HFFc6 (cell line): ENCODE results near the gene FLOT2. TPM values are rescaled to one million over a fixed set of nuclear protein-coding genes. Genes with fewer than 3 reads are reported as not detected.

Experiments used
- DNase-seq: peaks from one replicate; pipeline ENCODE4 v3.0.0-alpha.2; 2018
- H3K27ac Mint-ChIP-seq: 2 replicates; pipeline ENCODE4 v1.8.0; 2020; ENCODE audit warnings: mild to moderate bottlenecking, mixed read lengths
- H3K27me3 Mint-ChIP-seq: 2 replicates; pipeline ENCODE4 v1.8.0; 2021; ENCODE audit warnings: mild to moderate bottlenecking, moderate library complexity, mixed read lengths; ENCODE audit not compliant: insufficient read depth
- H3K36me3 Mint-ChIP-seq: 2 replicates; pipeline ENCODE4 v1.8.0; 2021; ENCODE audit warnings: low read depth, mixed read lengths
- H3K4me1 Mint-ChIP-seq: 2 replicates; pipeline ENCODE4 v1.8.0; 2020; ENCODE audit warnings: low read depth, mixed read lengths
- H3K4me3 Mint-ChIP-seq: 2 replicates; pipeline ENCODE4 v1.8.0; 2020; ENCODE audit warnings: mild to moderate bottlenecking, moderate library complexity, mixed read lengths
- H3K9me3 Mint-ChIP-seq: 2 replicates; pipeline ENCODE4 v1.8.0; 2020; ENCODE audit warnings: mild to moderate bottlenecking, mixed read lengths
- total RNA-seq, 6 experiments: library from RNA; stranded (reverse); fragmentation: NEBNext Ultra II Directional; extraction: Animal tissue kit (Norgen Biotek cat#: 25700); gene quantifications; 2 replicates in 1 of 6; 3 replicates in 5 of 6; pipeline ENCODE4 v1.2.3, GENCODE V29; 2021
- TF ChIP-seq, protein P1 (sequence below): fragments of 200-600 bp; sonication (generic); IDR thresholded peaks from 2 replicates; pipeline ENCODE4 v1.5.0; 2021; ENCODE audit warnings: antibody characterized with exemption, mild to moderate bottlenecking

Gene FLOT2
- total RNA-seq, 6 experiments from 2014 or later: 46.7 to 85.7 (median 77.9) TPM

DNA sequence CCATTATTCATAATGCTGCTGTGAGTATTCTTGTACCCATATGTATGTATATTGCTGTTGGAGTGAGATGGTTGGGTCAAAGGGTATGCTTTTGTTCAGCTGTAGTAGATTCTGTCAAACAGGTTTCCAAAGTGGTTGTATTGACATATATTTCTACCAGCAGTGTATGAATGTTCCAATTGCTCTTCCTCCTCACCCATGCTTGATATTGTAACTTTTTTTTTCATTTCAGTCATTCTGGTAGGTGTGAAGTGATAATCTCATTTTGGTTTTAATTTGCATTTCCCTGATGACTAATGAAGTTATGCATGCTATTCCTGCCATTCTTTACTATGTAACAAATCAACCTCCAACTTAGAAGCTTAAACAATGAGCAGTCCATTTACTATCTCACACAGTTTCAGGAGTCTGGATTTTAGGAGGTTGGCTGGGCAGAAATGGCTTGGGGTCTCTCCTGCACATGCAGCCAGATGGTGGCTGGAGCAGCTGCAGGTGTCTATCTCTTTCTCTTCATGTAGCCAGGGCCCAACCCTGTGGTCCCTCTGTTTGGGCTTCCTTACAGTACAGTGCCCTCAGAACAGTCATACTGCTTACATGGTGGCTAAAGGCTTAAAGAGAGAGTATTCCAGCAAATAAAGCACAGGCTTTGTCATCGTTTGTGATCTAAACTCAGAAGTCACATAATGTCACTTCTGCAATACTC is 21.5 kb downstream of the FLOT2 start:
- Mint-ChIP-seq H3K9me3 (no peaks in the 10 kb centered on the region), H3K4me1 (peaks cover 19% of the 10 kb centered on the region), H3K36me3 (peaks cover 5% of the 10 kb centered on the region; the same call in 1 of the 2 replicates), H3K4me3 (no peak overlapping the region), H3K27ac (no peak overlapping the region), H3K27me3 (peaks cover 4% of the 10 kb centered on the region)
- no peak for DNase-seq
- TF ChIP-seq, protein P1, sequence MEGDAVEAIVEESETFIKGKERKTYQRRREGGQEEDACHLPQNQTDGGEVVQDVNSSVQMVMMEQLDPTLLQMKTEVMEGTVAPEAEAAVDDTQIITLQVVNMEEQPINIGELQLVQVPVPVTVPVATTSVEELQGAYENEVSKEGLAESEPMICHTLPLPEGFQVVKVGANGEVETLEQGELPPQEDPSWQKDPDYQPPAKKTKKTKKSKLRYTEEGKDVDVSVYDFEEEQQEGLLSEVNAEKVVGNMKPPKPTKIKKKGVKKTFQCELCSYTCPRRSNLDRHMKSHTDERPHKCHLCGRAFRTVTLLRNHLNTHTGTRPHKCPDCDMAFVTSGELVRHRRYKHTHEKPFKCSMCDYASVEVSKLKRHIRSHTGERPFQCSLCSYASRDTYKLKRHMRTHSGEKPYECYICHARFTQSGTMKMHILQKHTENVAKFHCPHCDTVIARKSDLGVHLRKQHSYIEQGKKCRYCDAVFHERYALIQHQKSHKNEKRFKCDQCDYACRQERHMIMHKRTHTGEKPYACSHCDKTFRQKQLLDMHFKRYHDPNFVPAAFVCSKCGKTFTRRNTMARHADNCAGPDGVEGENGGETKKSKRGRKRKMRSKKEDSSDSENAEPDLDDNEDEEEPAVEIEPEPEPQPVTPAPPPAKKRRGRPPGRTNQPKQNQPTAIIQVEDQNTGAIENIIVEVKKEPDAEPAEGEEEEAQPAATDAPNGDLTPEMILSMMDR: no peak

DNA sequence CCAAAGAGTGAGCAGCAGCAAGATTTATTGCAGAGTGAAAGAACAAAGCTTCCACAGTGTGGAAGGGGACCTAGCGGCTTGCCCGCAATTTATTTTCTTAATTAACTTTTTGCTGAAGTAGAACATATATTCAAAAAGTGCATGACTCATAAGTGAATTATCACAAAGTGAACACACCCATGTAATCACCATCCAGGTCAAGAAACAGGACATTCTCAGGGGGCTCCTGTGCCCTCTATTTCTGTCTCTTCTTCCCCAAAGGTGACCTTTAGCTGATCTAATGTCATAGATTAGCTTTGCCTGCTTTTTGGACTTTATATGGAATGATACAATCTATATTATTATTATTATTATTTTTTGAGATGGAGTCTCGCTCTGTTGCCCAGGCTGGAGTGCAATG is 22.8 kb downstream of the FLOT2 start:
- no peaks in the 10 kb centered on the region for H3K36me3 Mint-ChIP-seq
- H3K4me1 Mint-ChIP-seq: peaks cover 19% of the 10 kb centered on the region

DNA sequence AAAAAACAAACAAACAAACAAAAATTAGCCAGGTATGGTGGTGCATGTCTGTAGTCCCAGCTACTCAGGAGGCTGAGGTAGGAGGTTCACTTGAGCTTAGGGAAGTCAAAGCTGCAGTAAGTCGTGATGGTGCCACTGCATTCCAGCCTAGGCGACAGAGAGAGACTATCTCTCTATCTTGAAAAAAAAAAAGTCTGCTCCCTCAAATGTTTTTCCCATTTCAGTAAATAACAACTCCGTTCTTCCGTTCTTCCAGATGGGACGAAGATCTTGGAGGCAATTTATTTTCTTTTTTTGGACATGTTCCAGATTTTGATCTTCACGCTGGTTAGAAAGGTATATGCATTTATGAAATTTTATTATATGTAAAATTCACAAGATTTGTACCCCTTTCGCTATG is 23.7 kb downstream of the FLOT2 start:
- Mint-ChIP-seq H3K27ac (no peak overlapping the region), H3K9me3 (no peaks in the 10 kb centered on the region), H3K4me1 (peaks cover 15% of the 10 kb centered on the region), H3K4me3 (no peak overlapping the region), H3K36me3 (no peaks in the 10 kb centered on the region), H3K27me3 (peaks cover 4% of the 10 kb centered on the region)
- TF ChIP-seq, protein P1: no peak
- no peak for DNase-seq

More for the DNA sequence above, 22.8 kb downstream of the FLOT2 start:
- H3K27me3 Mint-ChIP-seq: peaks cover 4% of the 10 kb centered on the region
- TF ChIP-seq, protein P1: no peak
- H3K9me3 Mint-ChIP-seq: no peaks in the 10 kb centered on the region
- H3K27ac Mint-ChIP-seq: no peak overlapping the region
- no peak for DNase-seq
- H3K4me3 Mint-ChIP-seq: no peak overlapping the region

DNA sequence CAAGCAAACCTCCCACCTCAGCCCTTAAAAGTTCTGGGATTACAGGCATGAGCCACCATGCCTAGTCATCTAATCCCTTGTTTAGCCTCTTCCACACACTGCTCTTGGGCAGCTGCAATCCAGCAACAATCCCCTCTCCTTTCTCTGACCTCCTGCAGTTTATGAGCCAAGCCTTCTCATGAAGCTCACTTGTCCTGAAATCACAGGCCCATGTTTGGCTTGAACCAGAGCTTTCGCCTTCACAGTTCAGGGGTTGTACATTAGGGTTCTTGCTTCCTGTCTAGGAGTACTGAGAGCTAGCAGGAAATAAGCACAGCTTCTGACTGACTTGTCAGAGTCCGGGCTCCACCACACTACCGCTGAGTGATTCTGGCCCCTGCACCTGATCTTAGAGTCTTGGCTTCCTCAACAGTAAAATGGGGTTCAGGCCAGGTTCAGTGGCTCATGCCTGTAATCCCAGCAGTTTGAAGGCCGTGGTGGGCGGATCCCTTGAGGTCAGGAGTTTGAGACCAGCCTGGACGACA is 26.4 kb downstream of the FLOT2 start:
- no peak for DNase-seq

DNA sequence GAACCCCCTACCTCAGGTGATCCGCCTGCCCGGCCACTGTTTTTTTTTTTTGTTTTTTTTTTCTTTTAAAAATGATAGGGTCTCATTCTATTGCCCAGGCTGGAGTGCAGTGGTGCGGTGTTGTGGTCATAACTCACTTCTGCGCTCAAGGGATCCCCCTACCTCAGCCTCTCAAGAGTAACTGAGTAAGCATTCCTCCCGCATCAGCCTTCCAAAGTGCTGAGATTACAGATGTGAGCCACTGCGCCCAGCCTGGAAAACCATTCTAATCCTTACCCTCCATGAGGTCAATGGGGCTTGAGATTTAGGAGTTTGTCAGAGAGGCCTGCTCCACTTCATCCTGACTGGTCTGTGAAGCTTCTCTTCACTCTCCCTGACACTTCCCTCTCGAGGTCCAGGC is 30.3 kb downstream of the FLOT2 start:
- TF ChIP-seq, protein P1: no peak
- no peak for DNase-seq
- Mint-ChIP-seq H3K36me3 (no peaks in the 10 kb centered on the region), H3K27ac (no peak overlapping the region), H3K27me3 (peaks cover 2% of the 10 kb centered on the region), H3K9me3 (no peaks in the 10 kb centered on the region), H3K4me1 (peaks cover 5% of the 10 kb centered on the region), H3K4me3 (no peak overlapping the region)

More for the DNA sequence above, 26.4 kb downstream of the FLOT2 start:
- Mint-ChIP-seq H3K27ac (no peak overlapping the region), H3K4me3 (no peak overlapping the region), H3K36me3 (no peaks in the 10 kb centered on the region), H3K4me1 (peaks cover 3% of the 10 kb centered on the region; the same call in 1 of the 2 replicates), H3K9me3 (no peaks in the 10 kb centered on the region), H3K27me3 (peaks cover 6% of the 10 kb centered on the region)
- TF ChIP-seq, protein P1: no peak
